Measurements from ENCODE around the gene CEBPA. TPM values are rescaled to one million over a fixed set of nuclear protein-coding genes. Genes with fewer than 3 reads are reported as not detected.

CEBPA gene
- total RNA-seq, 1 donor from 2014 or later = 0.86 TPM

GRCh38 chr19:33252418-33252962 is 49.8 kb downstream of the CEBPA start:
- DNase-seq (ENCODE audit: low read depth) = no peak

GRCh38 chr19:33251526-33252090 is 50.7 kb downstream of the CEBPA start:
- DNase-seq (ENCODE audit: low read depth) = no peak

GRCh38 chr19:33251076-33251475 is 51.3 kb downstream of the CEBPA start:
- no peak for DNase-seq (ENCODE audit: low read depth)

GRCh38 chr19:33250500-33250899 is 51.8 kb downstream of the CEBPA start:
- no peak for DNase-seq (ENCODE audit: low read depth)

Other genes starting within 250 kb of the CEBPA start
- gene RHPN2, start 237.6 kb downstream of the CEBPA start, total RNA-seq = 9.0 and 13.9 TPM in 2 replicates
- gene GPATCH1, start 221.4 kb downstream of the CEBPA start, total RNA-seq = 5.4 and 6.2 TPM in 2 replicates
- gene WDR88, start 170.4 kb downstream of the CEBPA start, total RNA-seq = not detected in 2 replicates
- 34.2 and 40.6 TPM in 2 replicates for gene LRP3, start 108.2 kb downstream of the CEBPA start, total RNA-seq
- not detected in 2 replicates for gene SLC7A10, start 76.7 kb downstream of the CEBPA start, total RNA-seq
- 21.7 and 23.6 TPM in 2 replicates for gene CEBPG, start 71.2 kb upstream of the CEBPA start, total RNA-seq
- 67.1 and 68.2 TPM in 2 replicates for gene PEPD, start 219.3 kb upstream of the CEBPA start, total RNA-seq

All from myocyte (in vitro differentiated cells).